Neuronal stem cell (in vitro differentiated cells): ENCODE data around the gene PSME3.

Experiments
- DNase-seq: peaks from one replicate; pipeline ENCODE4 v3.0.0-alpha.2; 2013; ENCODE audit warnings: low spot score
- H2AFZ ChIP-seq: one replicate; pipeline ENCODE4 v1.6.1; 2013; ENCODE audit warnings: mild to moderate bottlenecking, low read length, inconsistent platforms
- H2AK5ac ChIP-seq: 2 replicates; pipeline ENCODE4 v1.6.1; 2013; ENCODE audit warnings: low read depth, mild to moderate bottlenecking, inconsistent platforms, low read length, moderate library complexity, mixed read lengths
- H2BK120ac ChIP-seq: 2 replicates; pipeline ENCODE4 v1.6.1; 2013; ENCODE audit warnings: low read depth, mild to moderate bottlenecking, inconsistent platforms, low read length, moderate library complexity, mixed read lengths
- H2BK12ac ChIP-seq: one replicate; pipeline ENCODE4 v1.6.1; 2013; ENCODE audit warnings: low read length, inconsistent platforms
- H2BK15ac ChIP-seq: 2 replicates; pipeline ENCODE4 v1.6.1; 2013; ENCODE audit warnings: mild to moderate bottlenecking, low read length, inconsistent platforms, mixed read lengths
- H2BK5ac ChIP-seq: one replicate; pipeline ENCODE4 v1.6.1; 2013; ENCODE audit warnings: inconsistent platforms, mild to moderate bottlenecking, low read length, moderate library complexity
- H3K14ac ChIP-seq: one replicate; pipeline ENCODE4 v1.6.1; 2013; ENCODE audit warnings: low read length, inconsistent platforms
- H3K18ac ChIP-seq: 2 replicates; pipeline ENCODE4 v1.6.1; 2013; ENCODE audit warnings: low read length, inconsistent platforms
- H3K23ac ChIP-seq: 2 replicates; pipeline ENCODE4 v1.6.1; 2013; ENCODE audit warnings: low read depth, mild to moderate bottlenecking, mixed read lengths, low read length, inconsistent platforms; ENCODE audit not compliant: poor library complexity
- H3K27ac ChIP-seq: replicated peaks from 3 replicates; pipeline ENCODE4 v1.5.1; 2013; ENCODE audit warnings: low read length, inconsistent platforms
- H3K27me3 ChIP-seq, 3 experiments: 2 replicates each; pipeline ENCODE4 v1.6.1; 2013; ENCODE audit warnings: low read length in 3 of 3, mild to moderate bottlenecking in 2 of 3, inconsistent platforms in 1 of 3, low read depth in 1 of 3, mixed read lengths in 1 of 3, moderate library complexity in 1 of 3; ENCODE audit not compliant: control insufficient read depth in 3 of 3, insufficient read depth in 3 of 3
- H3K36me3 ChIP-seq, 2 donors: replicated peaks in 1 of 2; 2 replicates each; pipeline ENCODE4 v1.6.1; 2013; ENCODE audit warnings: low read length in 2 of 2; ENCODE audit not compliant: control insufficient read depth in 2 of 2, insufficient read depth in 2 of 2
- H3K4ac ChIP-seq: 2 replicates; pipeline ENCODE4 v1.6.1; 2013; ENCODE audit warnings: inconsistent platforms, mild to moderate bottlenecking, low read length, moderate library complexity
- H3K4me1 ChIP-seq, 2 donors: 1 replicate in 1 of 2; 2 replicates in 1 of 2; pipeline ENCODE4 v1.6.1; 2013; ENCODE audit warnings: low read length in 2 of 2, low read depth in 1 of 2; ENCODE audit not compliant: control insufficient read depth in 2 of 2, insufficient read depth in 1 of 2
- H3K4me2 ChIP-seq: one replicate; pipeline ENCODE4 v1.6.1; 2013; ENCODE audit warnings: mild to moderate bottlenecking, low read length, inconsistent platforms; ENCODE audit not compliant: insufficient read depth, poor library complexity, severe bottlenecking
- H3K4me3 ChIP-seq, 2 donors: 2 replicates each; pipeline ENCODE4 v1.5.1; 2013; ENCODE audit warnings: low read length in 2 of 2, mild to moderate bottlenecking in 2 of 2, inconsistent platforms in 1 of 2, moderate library complexity in 1 of 2
- H3K79me1 ChIP-seq: one replicate; pipeline ENCODE4 v1.6.1; 2013; ENCODE audit warnings: low read depth, mild to moderate bottlenecking, inconsistent platforms, low read length, moderate library complexity
- H3K9ac ChIP-seq: one replicate; pipeline ENCODE4 v1.6.1; 2013; ENCODE audit warnings: mild to moderate bottlenecking, low read depth, low read length, inconsistent platforms; ENCODE audit not compliant: poor library complexity
- H3K9me3 ChIP-seq, 2 donors: replicated peaks in 1 of 2; 2 replicates each; pipeline versions ENCODE3 to v1.6.1; 2013; ENCODE audit warnings: low read length in 2 of 2, mild to moderate bottlenecking in 2 of 2, inconsistent platforms in 1 of 2, low read depth in 1 of 2, mixed read lengths in 1 of 2, moderate library complexity in 1 of 2; ENCODE audit not compliant: control insufficient read depth in 2 of 2, insufficient read depth in 1 of 2
- H4K8ac ChIP-seq: one replicate; pipeline ENCODE4 v1.6.1; 2013; ENCODE audit warnings: low read depth, mild to moderate bottlenecking, inconsistent platforms, low read length, moderate library complexity
- H4K91ac ChIP-seq: one replicate; pipeline ENCODE4 v1.6.1; 2013; ENCODE audit warnings: low read length, low read depth, mild to moderate bottlenecking, inconsistent platforms; ENCODE audit not compliant: poor library complexity
- WGBS, 2 donors: extraction: QIAGEN DNeasy Blood & Tissue Kit; methylation state at CpG; one replicate each; pipeline ENCODE4 v1.1.7; 2013; ENCODE audit warnings: missing lambda C conversion rate in 2 of 2, mixed read lengths in 1 of 2; ENCODE audit not compliant: insufficient read length in 2 of 2, insufficient replicate concordance in 1 of 2; ENCODE audit errors: extremely low coverage in 2 of 2; 5-methylcytosine and 5-hydroxymethylcytosine counted together

The PSME3 gene

GRCh38 chr17:42795061-42795460 lies 38.1 kb upstream of the PSME3 start:
- no peak overlapping the region for H4K8ac ChIP-seq
- peaks cover 0 to 4% of the 10 kb centered on the region in 2 donors for H3K9me3 ChIP-seq
- H2BK12ac ChIP-seq, result no peak overlapping the region
- no peak overlapping the region for H2BK15ac ChIP-seq
- no peak overlapping the region for H3K14ac ChIP-seq
- no peak overlapping the region for H2BK5ac ChIP-seq
- DNase-seq, result no peak
- no peak overlapping the region for H3K27ac ChIP-seq
- no peaks in the 10 kb centered on the region for H3K27me3 ChIP-seq
- peaks cover 4 to 25% of the 10 kb centered on the region in 2 donors for H3K36me3 ChIP-seq
- peaks cover 6 to 9% of the 10 kb centered on the region in 2 donors for H3K4me1 ChIP-seq
- no peak overlapping the region for H2BK120ac ChIP-seq
- no peak overlapping the region for H4K91ac ChIP-seq
- H3K4me2 ChIP-seq, result no peak overlapping the region
- H3K4me3 ChIP-seq, result no peak overlapping the region
- WGBS, 2 donors, result no CpG with 5 or more reads among the region's 4 CpGs
- no peak overlapping the region for H3K9ac ChIP-seq
- no peak overlapping the region for H3K18ac ChIP-seq
- no peak overlapping the region for H3K23ac ChIP-seq
- no peak overlapping the region for H3K4ac ChIP-seq
- H2AFZ ChIP-seq, result no peak overlapping the region
- no peaks in the 10 kb centered on the region for H3K79me1 ChIP-seq
- no peak overlapping the region for H2AK5ac ChIP-seq

GRCh38 chr17:42795465-42795864 lies 37.7 kb upstream of the PSME3 start:
- no peak overlapping the region for H3K4ac ChIP-seq
- no peak overlapping the region for H3K14ac ChIP-seq
- H3K79me1 ChIP-seq, result no peaks in the 10 kb centered on the region
- no peak overlapping the region for H2BK120ac ChIP-seq
- no peak overlapping the region for H2BK12ac ChIP-seq
- H3K36me3 ChIP-seq, result peaks cover 4 to 25% of the 10 kb centered on the region in 2 donors
- H2BK15ac ChIP-seq, result no peak overlapping the region
- H3K18ac ChIP-seq, result no peak overlapping the region
- peaks cover 0 to 2% (median 0%) of the 10 kb centered on the region in 3 experiments for H3K27me3 ChIP-seq
- no peak overlapping the region for H4K91ac ChIP-seq
- H3K9me3 ChIP-seq, result peaks cover 0 to 4% of the 10 kb centered on the region in 2 donors
- no peak overlapping the region for H3K4me2 ChIP-seq
- no peak overlapping the region for H4K8ac ChIP-seq
- no peak overlapping the region for H3K9ac ChIP-seq
- no peak overlapping the region for H3K4me3 ChIP-seq
- peaks cover 6 to 9% of the 10 kb centered on the region in 2 donors for H3K4me1 ChIP-seq
- H2AK5ac ChIP-seq, result no peak overlapping the region
- DNase-seq, result no peak
- no peak overlapping the region for H3K27ac ChIP-seq
- no peak overlapping the region for H3K23ac ChIP-seq
- no peak overlapping the region for H2AFZ ChIP-seq
- H2BK5ac ChIP-seq, result no peak overlapping the region
- WGBS, 2 donors, result no CpG with 5 or more reads among the region's 10 CpGs

GRCh38 chr17:42796066-42796758 lies 37.0 kb upstream of the PSME3 start:
- Histone ChIP-seq H4K8ac (no peak overlapping the region), H3K27me3 (peaks cover 0 to 2% (median 0%) of the 10 kb centered on the region in 3 experiments), H4K91ac (no peak overlapping the region), H2AFZ (no peak overlapping the region), H3K4ac (no peak overlapping the region), H3K27ac (no peak overlapping the region), H3K23ac (no peak overlapping the region), H3K4me1 (peaks cover 6 to 9% of the 10 kb centered on the region in 2 donors), H3K18ac (no peak overlapping the region), H3K9me3 (peaks cover 0 to 4% of the 10 kb centered on the region in 2 donors), H3K4me2 (no peak overlapping the region), H2BK120ac (no peak overlapping the region), H3K14ac (no peak overlapping the region), H3K4me3 (no peak overlapping the region), H2AK5ac (no peak overlapping the region), H3K36me3 (peaks cover 4 to 25% of the 10 kb centered on the region in 2 donors), H3K9ac (no peak overlapping the region), H2BK15ac (no peak overlapping the region), H2BK5ac (no peak overlapping the region), H3K79me1 (no peaks in the 10 kb centered on the region), H2BK12ac (no peak overlapping the region)
- DNase-seq, result no peak
- no CpG with 5 or more reads among the region's 18 CpGs for WGBS, 2 donors

GRCh38 chr17:42797067-42798007 lies 35.9 kb upstream of the PSME3 start:
- Histone ChIP-seq H3K27ac (no peak overlapping the region), H3K79me1 (no peaks in the 10 kb centered on the region), H3K4ac (no peak overlapping the region), H2BK15ac (no peak overlapping the region), H2AFZ (no peak overlapping the region), H3K36me3 (peaks cover 4 to 25% of the 10 kb centered on the region in 2 donors), H3K4me3 (peak overlapping the region; percentile 66 to 97), H3K9ac (no peak overlapping the region), H3K18ac (no peak overlapping the region), H3K14ac (no peak overlapping the region), H3K9me3 (peaks cover 0 to 4% of the 10 kb centered on the region in 2 donors), H2BK12ac (no peak overlapping the region), H3K4me2 (peak overlapping the region; percentile 58), H4K91ac (no peak overlapping the region), H3K4me1 (peaks cover 6 to 9% of the 10 kb centered on the region in 2 donors), H3K23ac (no peak overlapping the region), H2AK5ac (no peak overlapping the region), H3K27me3 (peaks cover 0 to 2% (median 0%) of the 10 kb centered on the region in 3 experiments), H2BK5ac (no peak overlapping the region), H2BK120ac (no peak overlapping the region), H4K8ac (no peak overlapping the region)
- no peak for DNase-seq
- no CpG with 5 or more reads among the region's 10 CpGs for WGBS, 2 donors
